Measurements from ENCODE around the gene FAM3D. TPM values are rescaled to one million over a fixed set of nuclear protein-coding genes. Genes with fewer than 3 reads are reported as not detected.

The FAM3D gene
- total and polyA plus RNA-seq, 2 of the 8 experiments (the other 6 are each of a cell fraction or from before 2014, with no cell fraction given), result not detected

GRCh38 chr3:58691997-58692396 lies 25.4 kb upstream of the FAM3D start:
- no peak overlapping the region for H3K56ac ChIP-seq (replicated peaks; ENCODE audit: insufficient read length, low read depth, low read length)
- WGBS, 2 experiments (ENCODE audit: extremely low coverage in 1 of 2, insufficient coverage in 1 of 2, insufficient read length in 1 of 2, insufficient replicate concordance in 2 of 2, low coverage in 1 of 2, low lambda C conversion rate in 2 of 2, missing lambda C conversion rate in 1 of 2), result 75% methylated on average over 1 of the region's 1 CpG; no CpG with 5 or more reads in 1 of the 2 experiments
- FAIRE-seq (no peak), DNase-seq (ENCODE audit: low read depth in 1 of 2, low spot score in 2 of 2) (no peak)
- no peak overlapping the region for H4K5ac ChIP-seq (ENCODE audit: insufficient read length, low read depth, low read length)
- POLR2A ChIA-PET (ENCODE audit: partially characterized antibody), result no interaction called here
- H2AFZ ChIP-seq (ENCODE audit: low read length), result no peak overlapping the region
- no peak overlapping the region for H3K9ac ChIP-seq (replicated peaks in 1 of 4; ENCODE audit: extremely low read depth in 1 of 4, low read depth in 3 of 4, low read length in 3 of 4)
- no peak overlapping the region for H3K18ac ChIP-seq (ENCODE audit: extremely low read depth, low read length)
- no peak overlapping the region for H2BK12ac ChIP-seq (ENCODE audit: low read depth, low read length)
- H3K4me2 ChIP-seq (ENCODE audit: insufficient read depth in 1 of 2, low read depth in 2 of 2, low read length in 2 of 2), result no peak overlapping the region
- no peaks in the 10 kb centered on the region for H4K20me1 ChIP-seq (replicated peaks in 1 of 2; ENCODE audit: control insufficient read depth in 1 of 2, insufficient read depth in 2 of 2, low read length in 2 of 2)
- H2BK5ac ChIP-seq (ENCODE audit: low read depth, low read length), result no peak overlapping the region
- no peaks in the 10 kb centered on the region for H3K27me3 ChIP-seq (replicated peaks in 1 of 4; ENCODE audit: control insufficient read depth in 3 of 4, extremely low read depth in 1 of 4, insufficient read depth in 3 of 4, low read length in 3 of 4)
- no peak overlapping the region for H2BK120ac ChIP-seq (replicated peaks; ENCODE audit: low read depth, low read length)
- H3K23me2 ChIP-seq (ENCODE audit: low read depth, low read length), result no peaks in the 10 kb centered on the region
- H4K8ac ChIP-seq (ENCODE audit: extremely low read depth, insufficient read depth, low read length), result no peak overlapping the region
- no peak overlapping the region for H4K91ac ChIP-seq (replicated peaks; ENCODE audit: insufficient read length, low read length)
- H3K23ac ChIP-seq (ENCODE audit: insufficient read length), result no peak overlapping the region
- no peak overlapping the region for H2BK15ac ChIP-seq (ENCODE audit: low read length)
- H3K14ac ChIP-seq (ENCODE audit: insufficient read length), result no peak overlapping the region
- H3K79me2 ChIP-seq (ENCODE audit: control insufficient read depth in 1 of 2, insufficient read depth in 2 of 2, low read length in 2 of 2), result no peaks in the 10 kb centered on the region
- CTCF ChIA-PET (ENCODE audit: partially characterized antibody), result no interaction called here
- no peaks in the 10 kb centered on the region for H3K79me1 ChIP-seq (ENCODE audit: low read depth, low read length)
- no peak overlapping the region for H2AK5ac ChIP-seq (ENCODE audit: low read depth, low read length)
- H3K27ac ChIP-seq (ENCODE audit: low read depth, low read length), result no peak overlapping the region
- H3K4ac ChIP-seq (replicated peaks; ENCODE audit: insufficient read length, low read depth, low read length), result no peak overlapping the region
- no peaks in the 10 kb centered on the region for H3K36me3 ChIP-seq (ENCODE audit: control insufficient read depth in 2 of 4, insufficient read depth in 4 of 4, low read length in 3 of 4)
- H3K9me3 ChIP-seq (ENCODE audit: insufficient read depth in 2 of 2, low read depth in 1 of 2, low read length in 1 of 2), result peaks cover 39 to 50% of the 10 kb centered on the region in 2 experiments
- no peak overlapping the region; a peak in 1 of 8 replicates for H3K4me3 ChIP-seq (ENCODE audit: extremely low read depth in 1 of 4, insufficient read depth in 2 of 4, low read depth in 3 of 4, low read length in 4 of 4)
- H2BK20ac ChIP-seq (ENCODE audit: low read length), result no peak overlapping the region
- no peaks in the 10 kb centered on the region for H3K4me1 ChIP-seq (replicated peaks in 1 of 4; ENCODE audit: control insufficient read depth in 3 of 4, insufficient read depth in 4 of 4, low read length in 3 of 4)
- TF ChIP-seq, protein P1, sequence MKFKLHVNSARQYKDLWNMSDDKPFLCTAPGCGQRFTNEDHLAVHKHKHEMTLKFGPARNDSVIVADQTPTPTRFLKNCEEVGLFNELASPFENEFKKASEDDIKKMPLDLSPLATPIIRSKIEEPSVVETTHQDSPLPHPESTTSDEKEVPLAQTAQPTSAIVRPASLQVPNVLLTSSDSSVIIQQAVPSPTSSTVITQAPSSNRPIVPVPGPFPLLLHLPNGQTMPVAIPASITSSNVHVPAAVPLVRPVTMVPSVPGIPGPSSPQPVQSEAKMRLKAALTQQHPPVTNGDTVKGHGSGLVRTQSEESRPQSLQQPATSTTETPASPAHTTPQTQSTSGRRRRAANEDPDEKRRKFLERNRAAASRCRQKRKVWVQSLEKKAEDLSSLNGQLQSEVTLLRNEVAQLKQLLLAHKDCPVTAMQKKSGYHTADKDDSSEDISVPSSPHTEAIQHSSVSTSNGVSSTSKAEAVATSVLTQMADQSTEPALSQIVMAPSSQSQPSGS (IDR thresholded peaks at IDR 0.05; ENCODE audit: low read length), result no peak
- TF ChIP-seq YY1 (IDR thresholded peaks at IDR 0.05; ENCODE audit: low read depth, low read length), result no peak
- no peak for TF ChIP-seq RAD21 (IDR thresholded peaks at IDR 0.05 in 1 of 2, conservative IDR thresholded peaks at IDR 0.05 in 1 of 2; ENCODE audit: low read depth in 2 of 2, low read length in 2 of 2)
- no peak for TF ChIP-seq KDM4A (IDR thresholded peaks at IDR 0.05; ENCODE audit: low read depth, low read length, severe bottlenecking)
- no peak for TF ChIP-seq SIN3A (conservative IDR thresholded peaks at IDR 0.05 in 1 of 2, IDR thresholded peaks at IDR 0.05 in 1 of 2; ENCODE audit: low read depth in 1 of 2, low read length in 2 of 2)
- TF ChIP-seq POLR2AphosphoS5 (IDR thresholded peaks at IDR 0.05; ENCODE audit: low read depth, low read length), result no peak
- TF ChIP-seq, protein P2, sequence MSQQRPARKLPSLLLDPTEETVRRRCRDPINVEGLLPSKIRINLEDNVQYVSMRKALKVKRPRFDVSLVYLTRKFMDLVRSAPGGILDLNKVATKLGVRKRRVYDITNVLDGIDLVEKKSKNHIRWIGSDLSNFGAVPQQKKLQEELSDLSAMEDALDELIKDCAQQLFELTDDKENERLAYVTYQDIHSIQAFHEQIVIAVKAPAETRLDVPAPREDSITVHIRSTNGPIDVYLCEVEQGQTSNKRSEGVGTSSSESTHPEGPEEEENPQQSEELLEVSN (IDR thresholded peaks at IDR 0.05), result no peak
- TF ChIP-seq SP4 (IDR thresholded peaks at IDR 0.05; ENCODE audit: low read length), result no peak
- no peak for TF ChIP-seq RNF2 (IDR thresholded peaks at IDR 0.05; ENCODE audit: borderline replicate concordance, low read depth, low read length, missing control alignments, poor library complexity, severe bottlenecking)
- no peak for TF ChIP-seq KDM1A (IDR thresholded peaks at IDR 0.05; ENCODE audit: borderline replicate concordance, low read length)
- no peak for TF ChIP-seq GABPA (IDR thresholded peaks at IDR 0.05; ENCODE audit: borderline replicate concordance, insufficient read depth, low read length)
